HG03460 (cell line): ENCODE measurements around the gene TRAP1.

ENCODE experiments used
- ATAC-seq: cut with Tn5 transposase; IDR thresholded peaks from one replicate; pipeline ENCODE4 v1.9.1; 2021; ENCODE audit not compliant: unreplicated experiment

The TRAP1 gene

GRCh38 chr16:3652373-3653195 lies 64.7 kb downstream of the TRAP1 start:
- ATAC-seq: no peak

GRCh38 chr16:3651461-3652372 lies 65.6 kb downstream of the TRAP1 start:
- ATAC-seq: no peak

GRCh38 chr16:3650631-3651265 lies 66.6 kb downstream of the TRAP1 start:
- no peak for ATAC-seq

GRCh38 chr16:3646348-3646920 lies 70.9 kb downstream of the TRAP1 start:
- no peak for ATAC-seq

GRCh38 chr16:3645504-3646347 lies 71.6 kb downstream of the TRAP1 start:
- ATAC-seq: no peak

- ATAC-seq: no peak
Measured at GRCh38 chr16:3645108-3645503, 72.2 kb downstream of the TRAP1 start.

GRCh38 chr16:3643095-3643730 lies 74.1 kb downstream of the TRAP1 start:
- ATAC-seq: no peak

GRCh38 chr16:3642397-3643094 lies 74.8 kb downstream of the TRAP1 start:
- ATAC-seq: no peak

GRCh38 chr16:3641801-3642396 lies 75.4 kb downstream of the TRAP1 start:
- no peak for ATAC-seq

- ATAC-seq: no peak
Measured at GRCh38 chr16:3640632-3641501, 76.5 kb downstream of the TRAP1 start.

GRCh38 chr16:3640207-3640606 lies 77.1 kb downstream of the TRAP1 start:
- ATAC-seq: no peak

- no peak for ATAC-seq
Measured at GRCh38 chr16:3638916-3639644, 78.2 kb downstream of the TRAP1 start.

GRCh38 chr16:3637371-3637923 lies 79.9 kb downstream of the TRAP1 start:
- ATAC-seq: no peak

GRCh38 chr16:3625911-3626732 lies 91.2 kb downstream of the TRAP1 start:
- ATAC-seq: no peak

GRCh38 chr16:3625331-3625730 lies 92.0 kb downstream of the TRAP1 start:
- ATAC-seq: no peak

GRCh38 chr16:3623642-3624041 lies 93.7 kb downstream of the TRAP1 start:
- no peak for ATAC-seq
